Measurements from ENCODE around the gene NUP210. TPM values are rescaled to one million over a fixed set of nuclear protein-coding genes. Genes with fewer than 3 reads are reported as not detected.

The NUP210 gene
- total RNA-seq, 1 donor from 2014 or later = 91.9 TPM

GRCh38 chr3:13400114-13400673 is 19.9 kb downstream of the NUP210 start:
- no peak for DNase-seq
- ChIA-PET CTCF (no interaction called here), POLR2A (no interaction called here)
- Mint-ChIP-seq H3K4me1 (peaks cover 16% of the 10 kb centered on the region), H3K27ac (no peak overlapping the region), H3K36me3 (ENCODE audit: low read depth) (peaks cover 55% of the 10 kb centered on the region), H3K4me3 (no peak overlapping the region), H3K9me3 (no peaks in the 10 kb centered on the region), H3K27me3 (no peaks in the 10 kb centered on the region)
- no peak for ATAC-seq (ENCODE audit: low read depth)
- TF ChIP-seq CTCF (IDR thresholded peaks at IDR 0.05) = no peak
- intact Hi-C loops (cut with micrococcal nuclease) = no loop called here

GRCh38 chr3:13399603-13400002 is 20.5 kb downstream of the NUP210 start:
- peaks cover 59% of the 10 kb centered on the region for H3K36me3 Mint-ChIP-seq (ENCODE audit: low read depth)
- H3K9me3 Mint-ChIP-seq = no peaks in the 10 kb centered on the region
- ChIA-PET CTCF (no interaction called here), POLR2A (no interaction called here)
- DNase-seq = no peak
- no peak for ATAC-seq (ENCODE audit: low read depth)
- no peak overlapping the region for H3K27ac Mint-ChIP-seq
- H3K4me3 Mint-ChIP-seq = no peak overlapping the region
- intact Hi-C loops (cut with micrococcal nuclease) = no loop called here
- H3K4me1 Mint-ChIP-seq = peaks cover 15% of the 10 kb centered on the region
- H3K27me3 Mint-ChIP-seq = no peaks in the 10 kb centered on the region
- no peak for TF ChIP-seq CTCF (IDR thresholded peaks at IDR 0.05)

- POLR2A ChIA-PET = no interaction called here
- Mint-ChIP-seq H3K27ac (no peak overlapping the region), H3K27me3 (no peaks in the 10 kb centered on the region), H3K4me3 (no peak overlapping the region), H3K4me1 (peaks cover 8% of the 10 kb centered on the region), H3K36me3 (ENCODE audit: low read depth) (peaks cover 70% of the 10 kb centered on the region), H3K9me3 (no peaks in the 10 kb centered on the region)
- DNase-seq (no peak), ATAC-seq (ENCODE audit: low read depth) (no peak)
- CTCF ChIA-PET = interaction anchor here (2.4 kb wide), 1 partner anchor 55 kb away, joined by 8 read pairs; no protein-coding TSS in a partner anchor
- no peak for TF ChIP-seq CTCF (IDR thresholded peaks at IDR 0.05)
- intact Hi-C loops (cut with micrococcal nuclease) = no loop called here
Measured at GRCh38 chr3:13397316-13397715, 22.8 kb downstream of the NUP210 start.

- POLR2A ChIA-PET = interaction anchor here (0.6 kb wide), 1 partner anchor 60 kb away, joined by 3 read pairs; no protein-coding TSS in a partner anchor
Measured at GRCh38 chr3:13394363-13394762, 25.8 kb downstream of the NUP210 start.

More at GRCh38 chr3:13394363-13394762, 25.8 kb downstream of the NUP210 start:
- ATAC-seq (ENCODE audit: low read depth) = no peak
- CTCF ChIA-PET = interaction anchor here (6.2 kb wide), 1 partner anchor 59 kb away, joined by 77 read pairs; no protein-coding TSS in a partner anchor
- H3K9me3 Mint-ChIP-seq = no peaks in the 10 kb centered on the region
- H3K4me3 Mint-ChIP-seq = no peak overlapping the region
- DNase-seq = no peak
- H3K27ac Mint-ChIP-seq = no peak overlapping the region
- no peaks in the 10 kb centered on the region for H3K27me3 Mint-ChIP-seq
- intact Hi-C loops (cut with micrococcal nuclease) = no loop called here
- peaks cover 89% of the 10 kb centered on the region for H3K36me3 Mint-ChIP-seq (ENCODE audit: low read depth)
- H3K4me1 Mint-ChIP-seq = no peaks in the 10 kb centered on the region
- no peak for TF ChIP-seq CTCF (IDR thresholded peaks at IDR 0.05)
